Hair follicle dermal papilla cell (primary cell): Measurements from ENCODE around the gene ATG3. TPM values are rescaled to one million over a fixed set of nuclear protein-coding genes. Genes with fewer than 3 reads are reported as not detected.

ENCODE experiments used
- total RNA-seq: library from RNA; depleted of rRNA; stranded (reverse); fragments of >200 nt; gene quantifications from 2 replicates; pipeline ENCODE4 v1.2.3, GENCODE V29; 2012

The ATG3 gene
- 52.7 and 61.7 TPM in 2 replicates for total RNA-seq

DNA sequence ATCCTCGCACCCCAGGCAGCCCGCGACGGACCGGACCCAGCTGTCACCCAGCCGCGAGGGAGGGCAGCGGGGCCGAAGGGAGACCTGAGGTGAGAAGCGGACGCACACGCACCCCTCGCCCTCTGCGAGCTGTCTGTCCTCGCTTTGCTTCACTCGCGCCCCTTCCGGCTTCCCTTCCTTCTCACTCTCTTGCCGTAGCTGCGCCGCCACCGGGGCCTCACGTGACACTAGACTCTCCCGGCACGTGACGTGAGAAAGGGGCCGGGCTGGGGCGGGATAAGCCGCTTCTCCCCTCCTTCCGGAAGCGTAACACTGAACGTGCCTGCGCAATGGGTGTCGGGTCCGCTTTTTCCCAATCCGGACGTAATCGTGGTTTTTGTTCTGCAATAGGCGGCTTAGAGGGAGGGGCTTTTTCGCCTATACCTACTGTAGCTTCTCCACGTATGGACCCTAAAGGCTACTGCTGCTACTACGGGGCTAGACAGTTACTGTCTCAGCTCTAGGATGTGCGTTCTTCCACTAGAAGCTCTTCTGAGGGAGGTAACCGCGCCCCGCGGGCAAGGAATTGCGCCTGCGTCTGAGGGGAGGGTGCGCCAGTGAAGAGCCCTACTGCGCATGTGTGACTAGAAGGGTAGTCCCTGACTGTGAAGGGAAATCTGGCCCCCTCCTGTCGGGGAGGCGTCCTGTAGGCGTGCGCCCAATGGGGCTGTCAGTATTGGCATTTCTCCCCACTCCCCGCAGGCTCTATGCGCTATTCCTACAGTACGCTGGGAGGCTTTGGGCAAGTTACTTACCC lies at the start of gene ATG3, which contains the start of gene SLC35A5:
Gene ATG3 (minus strand): TSS at position 229 of the 796 bp plus-strand sequence. CDS start 434 bp downstream, outside the sequence.
Gene SLC35A5 (plus strand): TSS at position 312 of the 796 bp plus-strand sequence. CDS start 1,359 bp downstream, outside the sequence.

DNA sequence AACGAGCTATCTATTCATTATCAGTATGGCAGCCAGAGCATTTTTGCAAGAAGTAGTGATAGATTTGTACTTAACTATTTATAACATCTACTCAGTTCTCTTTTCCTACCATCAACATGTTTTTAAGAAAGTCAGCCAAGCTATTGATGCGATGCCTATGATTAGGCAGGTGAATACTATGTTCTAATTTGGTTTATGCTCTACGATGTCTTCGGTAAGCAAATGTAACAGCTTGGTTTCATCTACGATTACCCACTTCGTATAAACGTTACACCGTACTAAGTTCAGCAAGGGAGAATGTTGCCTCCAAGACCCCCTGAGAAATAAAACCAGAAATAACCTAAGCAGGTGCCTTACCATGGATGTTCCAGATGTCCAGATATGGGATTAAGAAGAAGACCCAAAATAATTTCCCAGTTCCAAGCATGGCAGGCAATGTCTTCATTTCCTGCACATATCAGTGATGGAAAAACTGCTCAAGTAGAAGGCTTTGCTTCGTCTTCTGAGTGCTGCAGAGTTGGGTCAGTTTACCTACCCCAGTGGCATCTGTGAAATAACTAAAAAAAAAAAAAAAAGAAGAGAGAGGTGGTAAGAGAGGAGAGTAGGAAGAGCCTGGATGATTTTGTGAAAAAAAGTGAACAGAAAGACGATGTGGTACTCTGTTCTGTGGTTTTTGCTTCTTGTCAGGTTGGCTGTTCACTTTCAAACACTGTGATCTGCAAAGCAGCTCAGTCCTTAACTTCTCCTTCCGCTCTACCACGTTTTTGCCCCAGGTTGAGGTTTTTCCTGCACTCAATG lies 62.6 kb downstream of the ATG3 start, which contains the start of gene BTLA:
Gene BTLA (minus strand): TSS at position 559 of the 798 bp plus-strand sequence. CDS start 114 bp downstream, at position 445.

Other genes with a start within 250 kb of the ATG3 start
- 0.12 TPM in 1 of 2 replicates, not detected in the other for gene CD200, start 228.8 kb downstream of the ATG3 start, total RNA-seq
- under 0.01 TPM in 1 of 2 replicates, not detected in the other for gene BTLA, start 62.5 kb downstream of the ATG3 start, total RNA-seq
- gene SLC35A5, start 83 bp upstream of the ATG3 start, total RNA-seq: 24.2 and 48.7 TPM in 2 replicates
- 770 and 854 TPM in 2 replicates for gene CCDC80, start 79.2 kb upstream of the ATG3 start, total RNA-seq